Adrenal gland (tissue), 5 donors: Measurements from ENCODE around the gene CYP1B1.

Experiments used
- CTCF ChIP-seq, 6 experiments: fragments of 450-650 bp in 4 of 6; fragments of 200-600 bp in 2 of 6; sonication (generic) in 1 of 6; IDR thresholded peaks; 1 replicate in 5 of 6; 2 replicates in 1 of 6; pipeline versions ENCODE4 v1.5.1 to v1.8.0; 2016 to 2021; ENCODE audit warnings: antibody characterized with exemption in 6 of 6, mild to moderate bottlenecking in 2 of 6, moderate library complexity in 1 of 6
- POLR2A ChIP-seq, 2 donors: fragments of 450-650 bp; IDR thresholded peaks; one replicate each; pipeline ENCODE4 v1.6.1; 2017; ENCODE audit warnings: antibody characterized with exemption in 2 of 2, mild to moderate bottlenecking in 2 of 2, moderate library complexity in 1 of 2
- donor health status: DM: no; HTN: no; CAD: no.

- TF ChIP-seq CTCF (IDR thresholded peaks at IDR 0.05) (no peak), POLR2A (IDR thresholded peaks at IDR 0.05) (no peak)
Observed at GRCh38 chr2:38093527-38094165, 17.7 kb upstream of the CYP1B1 start.
